Colonic mucosa (tissue), 4 donors: ENCODE data around the gene AKAP8. TPM values are rescaled to one million over a fixed set of nuclear protein-coding genes. Genes with fewer than 3 reads are reported as not detected.

ENCODE experiments used
- DNase-seq: peaks from one replicate; pipeline ENCODE4 v3.0.0-alpha.2; 2020
- H3K27ac ChIP-seq: fragments of 200-600 bp; one replicate; pipeline ENCODE4 v1.8.0; 2021
- H3K27me3 ChIP-seq: fragments of 200-600 bp; one replicate; pipeline ENCODE4 v1.8.0; 2021
- H3K36me3 ChIP-seq: fragments of 200-600 bp; one replicate; pipeline ENCODE4 v1.8.0; 2021
- H3K4me1 ChIP-seq: fragments of 200-600 bp; one replicate; pipeline ENCODE4 v1.8.0; 2021; ENCODE audit warnings: mild to moderate bottlenecking
- H3K4me3 ChIP-seq: fragments of 200-600 bp; one replicate; pipeline ENCODE4 v1.8.0; 2021
- H3K9ac ChIP-seq, 2 donors: one replicate each; pipeline ENCODE4 v1.7.0; 2013; ENCODE audit warnings: control low read depth in 2 of 2, low read depth in 2 of 2, low read length in 2 of 2
- H3K9me3 ChIP-seq: fragments of 200-600 bp; one replicate; pipeline ENCODE4 v1.8.0; 2021
- intact Hi-C: fragments of 100-400 bp; cut with DNase I; formaldehyde crosslinking; loops from one replicate; pipeline ENCODE4 v1.14.1; 2022
- total RNA-seq, 2 donors: library from RNA; stranded (reverse); fragmentation: NEBNext Ultra II Directional in 1 of 2; extraction: Animal tissue kit (Norgen Biotek cat#: 25700) in 1 of 2; gene quantifications; one replicate each; pipeline ENCODE4 v1.2.1, GENCODE V29; 2021
- TF ChIP-seq, protein P1 (sequence below): fragments of 200-600 bp; IDR thresholded peaks from one replicate; pipeline ENCODE4 v1.8.0; 2022; ENCODE audit warnings: antibody characterized with exemption, mild to moderate bottlenecking
- donor health status: healthy.
- donor health status: DM: no; HTN: no; CAD: no.
- donor health status: DM: no; HTN: no; CAD: no.

The AKAP8 gene
- total RNA-seq, 2 donors from 2014 or later: 37.0 to 55.2 TPM

DNA sequence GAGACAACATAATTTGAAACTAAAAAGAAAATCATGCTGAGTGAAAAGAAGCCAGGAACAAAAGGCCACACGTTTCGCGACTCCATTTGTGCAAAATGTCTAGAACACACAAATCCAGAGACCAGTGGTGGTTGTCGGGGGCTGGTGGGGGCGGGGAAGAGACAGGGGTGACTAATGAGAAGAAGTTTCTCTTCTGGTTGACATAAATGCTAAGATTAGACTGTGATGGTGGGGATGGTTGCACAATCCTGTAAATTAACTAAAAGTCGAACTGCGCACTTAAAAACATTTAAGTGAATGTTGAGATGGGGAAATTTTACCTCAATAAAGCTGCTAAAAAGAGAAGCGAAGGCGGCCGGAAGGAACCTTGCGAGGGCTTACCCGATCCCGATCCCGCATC lies 7.1 kb downstream of the AKAP8 start:
- Histone ChIP-seq H3K9me3 (no peaks in the 10 kb centered on the region), H3K36me3 (peaks cover 39% of the 10 kb centered on the region)

DNA sequence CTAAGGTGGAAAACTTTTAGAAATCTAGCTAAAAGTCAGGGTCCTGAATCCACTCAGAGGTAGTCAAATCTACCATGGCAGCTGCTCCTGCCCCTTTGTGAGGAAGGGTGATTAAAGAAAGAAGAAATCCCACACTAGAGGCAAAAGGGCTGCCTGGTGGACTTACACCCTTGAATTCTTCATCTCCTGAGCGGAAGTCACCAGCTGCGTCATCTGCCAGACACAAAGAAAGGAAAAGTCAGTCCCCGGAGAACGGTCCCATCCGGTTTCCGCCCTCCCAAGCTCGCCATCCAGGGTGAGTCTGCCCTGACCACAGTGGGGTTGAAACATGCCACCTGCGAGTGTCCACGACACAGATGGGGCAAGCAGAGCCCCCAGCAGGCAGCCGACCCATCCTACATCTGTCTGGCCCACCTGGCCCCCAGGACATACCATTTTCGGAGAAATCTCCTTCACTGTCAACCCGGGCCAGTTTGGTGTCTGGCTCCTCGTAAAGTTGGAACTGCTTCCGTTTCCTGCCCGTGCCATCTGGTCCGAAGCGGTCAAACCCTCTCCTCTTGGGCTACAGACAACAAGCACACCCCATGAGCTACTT lies 7.7 kb downstream of the AKAP8 start:
- DNase-seq: no peak

More for the DNA sequence above, 7.1 kb downstream of the AKAP8 start:
- no peak overlapping the region for H3K9ac ChIP-seq
- no peak for DNase-seq
- intact Hi-C loops: loop anchor here (10.0 kb wide), 1 partner anchor 108 kb away; no protein-coding TSS in a partner anchor
- H3K27me3 ChIP-seq: no peaks in the 10 kb centered on the region
- H3K27ac ChIP-seq: no peak overlapping the region
- TF ChIP-seq, protein P1, sequence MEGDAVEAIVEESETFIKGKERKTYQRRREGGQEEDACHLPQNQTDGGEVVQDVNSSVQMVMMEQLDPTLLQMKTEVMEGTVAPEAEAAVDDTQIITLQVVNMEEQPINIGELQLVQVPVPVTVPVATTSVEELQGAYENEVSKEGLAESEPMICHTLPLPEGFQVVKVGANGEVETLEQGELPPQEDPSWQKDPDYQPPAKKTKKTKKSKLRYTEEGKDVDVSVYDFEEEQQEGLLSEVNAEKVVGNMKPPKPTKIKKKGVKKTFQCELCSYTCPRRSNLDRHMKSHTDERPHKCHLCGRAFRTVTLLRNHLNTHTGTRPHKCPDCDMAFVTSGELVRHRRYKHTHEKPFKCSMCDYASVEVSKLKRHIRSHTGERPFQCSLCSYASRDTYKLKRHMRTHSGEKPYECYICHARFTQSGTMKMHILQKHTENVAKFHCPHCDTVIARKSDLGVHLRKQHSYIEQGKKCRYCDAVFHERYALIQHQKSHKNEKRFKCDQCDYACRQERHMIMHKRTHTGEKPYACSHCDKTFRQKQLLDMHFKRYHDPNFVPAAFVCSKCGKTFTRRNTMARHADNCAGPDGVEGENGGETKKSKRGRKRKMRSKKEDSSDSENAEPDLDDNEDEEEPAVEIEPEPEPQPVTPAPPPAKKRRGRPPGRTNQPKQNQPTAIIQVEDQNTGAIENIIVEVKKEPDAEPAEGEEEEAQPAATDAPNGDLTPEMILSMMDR: no peak
- no peak overlapping the region for H3K4me3 ChIP-seq
- H3K4me1 ChIP-seq: no peaks in the 10 kb centered on the region

DNA sequence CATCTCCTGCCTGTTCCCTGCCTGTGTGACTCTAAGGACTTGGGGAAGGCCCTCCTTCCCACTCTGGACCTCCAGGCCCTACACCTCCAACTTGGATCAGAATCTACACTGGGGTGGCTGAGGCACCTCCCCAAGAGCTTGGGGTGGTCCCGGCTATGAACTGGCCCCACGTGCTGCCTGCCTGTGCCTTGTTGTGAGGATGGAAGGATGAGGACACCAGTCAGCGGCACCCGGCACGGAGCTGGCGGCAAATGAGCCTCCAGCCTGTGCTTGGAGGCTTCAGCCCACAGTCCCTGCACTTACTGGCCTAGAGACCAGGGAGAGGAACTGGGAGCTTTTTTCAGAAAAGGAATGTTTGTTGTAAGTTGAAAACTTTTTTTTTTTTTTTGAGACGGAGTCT lies 8.5 kb downstream of the AKAP8 start:
- intact Hi-C loops: loop anchor here (10.0 kb wide), 1 partner anchor 106 kb away; no protein-coding TSS in a partner anchor
- Histone ChIP-seq H3K27me3 (no peaks in the 10 kb centered on the region), H3K9ac (no peak overlapping the region), H3K4me3 (no peak overlapping the region), H3K27ac (no peak overlapping the region), H3K4me1 (no peaks in the 10 kb centered on the region), H3K9me3 (no peaks in the 10 kb centered on the region), H3K36me3 (peaks cover 39% of the 10 kb centered on the region)
- no peak for DNase-seq
- TF ChIP-seq, protein P1: no peak

More for the DNA sequence above, 7.7 kb downstream of the AKAP8 start:
- Histone ChIP-seq H3K9ac (no peak overlapping the region), H3K9me3 (no peaks in the 10 kb centered on the region), H3K36me3 (peaks cover 39% of the 10 kb centered on the region), H3K27ac (no peak overlapping the region), H3K27me3 (no peaks in the 10 kb centered on the region), H3K4me1 (no peaks in the 10 kb centered on the region), H3K4me3 (no peak overlapping the region)
- TF ChIP-seq, protein P1: no peak
- intact Hi-C loops: loop anchor here (10.0 kb wide), 1 partner anchor 107 kb away; no protein-coding TSS in a partner anchor

DNA sequence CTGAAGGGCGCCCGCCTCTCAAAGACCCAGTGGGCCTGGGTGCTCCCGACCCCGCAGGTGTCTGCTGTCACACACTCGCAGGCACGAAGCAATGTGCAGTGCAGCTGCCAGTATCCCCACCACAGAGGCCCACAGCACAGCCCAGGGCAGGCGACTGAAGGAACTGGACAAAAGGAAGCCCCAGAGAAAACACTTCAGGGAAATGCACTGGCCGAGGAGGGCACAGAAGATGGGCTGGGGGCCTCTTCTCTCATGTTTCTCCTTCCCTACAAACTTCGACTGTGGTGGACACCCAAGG lies 10.0 kb downstream of the AKAP8 start:
- Histone ChIP-seq H3K9ac (no peak overlapping the region), H3K27me3 (no peaks in the 10 kb centered on the region), H3K36me3 (peaks cover 39% of the 10 kb centered on the region), H3K4me1 (no peaks in the 10 kb centered on the region), H3K27ac (no peak overlapping the region), H3K9me3 (no peaks in the 10 kb centered on the region), H3K4me3 (no peak overlapping the region)
- no peak for DNase-seq
- intact Hi-C loops: no loop called here
- TF ChIP-seq, protein P1: no peak

DNA sequence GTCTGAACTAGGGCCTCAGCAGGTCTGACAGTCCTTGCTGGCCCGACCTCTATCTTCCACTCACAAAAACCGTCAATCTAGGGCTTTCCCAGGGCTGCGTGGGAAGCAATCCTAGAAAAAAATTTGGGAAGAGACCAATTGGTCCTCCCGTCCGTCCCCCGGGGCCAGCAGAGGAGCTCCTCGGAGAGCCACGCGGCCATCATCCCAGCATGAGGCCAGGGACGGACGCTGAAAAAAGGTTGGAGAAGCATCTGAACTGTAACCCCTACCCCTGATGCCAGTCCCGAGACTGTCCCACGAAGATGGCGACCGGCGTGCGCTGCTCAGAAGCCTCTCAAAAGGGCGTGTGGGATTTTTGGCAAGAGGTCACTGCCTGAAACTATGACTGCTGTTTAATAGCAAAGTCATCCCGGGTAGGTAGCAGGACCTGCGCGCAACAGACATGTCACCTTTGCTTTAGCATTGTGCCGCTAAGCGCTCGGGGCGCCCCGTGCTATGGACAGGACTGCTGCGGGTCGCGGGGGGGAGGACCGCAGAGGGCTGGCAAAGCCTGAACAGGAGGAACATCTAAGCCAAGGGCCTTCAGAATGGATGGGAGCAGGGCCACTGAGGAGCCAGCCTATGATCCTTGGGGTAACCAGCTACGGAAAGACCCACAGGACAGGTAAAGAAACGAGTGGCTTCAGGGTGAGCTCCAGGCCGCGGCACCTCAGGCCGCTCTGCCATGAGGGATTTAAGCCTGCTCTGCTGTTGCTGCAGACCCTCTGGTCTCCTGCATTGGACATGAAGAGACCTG lies 10.6 kb downstream of the AKAP8 start:
- no peaks in the 10 kb centered on the region for H3K4me1 ChIP-seq
- intact Hi-C loops: no loop called here
- H3K36me3 ChIP-seq: peaks cover 39% of the 10 kb centered on the region

More for the DNA sequence above, 10.6 kb downstream of the AKAP8 start:
- TF ChIP-seq, protein P1: no peak
- Histone ChIP-seq H3K4me3 (no peak overlapping the region), H3K9ac (no peak overlapping the region), H3K9me3 (no peaks in the 10 kb centered on the region), H3K27ac (no peak overlapping the region), H3K27me3 (no peaks in the 10 kb centered on the region)
- DNase-seq: no peak
